Testis (tissue), 2 donors: ENCODE results near the gene ADGRD1.

Experiments
- CTCF ChIP-seq, 3 experiments: fragments of 450-650 bp in 2 of 3; fragments of 200-600 bp in 1 of 3; sonication (generic) in 1 of 3; IDR thresholded peaks; one replicate each; pipeline ENCODE4 v1.5.1; 2016 to 2019; ENCODE audit warnings: antibody characterized with exemption in 3 of 3, mild to moderate bottlenecking in 2 of 3, moderate library complexity in 1 of 3
- POLR2A ChIP-seq: fragments of 450-650 bp; IDR thresholded peaks from one replicate; pipeline ENCODE4 v1.6.1; 2017; ENCODE audit warnings: antibody characterized with exemption, mild to moderate bottlenecking, moderate library complexity

- TF ChIP-seq CTCF (IDR thresholded peaks at IDR 0.05): no peak
- no peak for TF ChIP-seq POLR2A
These were observed 181.6 kb downstream of the ADGRD1 start for GRCh38 chr12:131135311-131135785.
